AG04450 (cell line): ENCODE data around the gene ENTR1. TPM values are rescaled to one million over a fixed set of nuclear protein-coding genes. Genes with fewer than 3 reads are reported as not detected.

Experiments used
- CTCF ChIA-PET: fragments of 300-600, 350-600 bp; formaldehyde crosslinking; extraction: SDS; loops from one replicate; lab custom pipeline; 2022; ENCODE audit warnings: antibody characterized with exemption, inconsistent platforms; lab: Charles Lee
- POLR2A ChIA-PET: fragments of 350-600 bp; formaldehyde crosslinking; extraction: SDS; loops from one replicate; lab custom pipeline; 2021; ENCODE audit warnings: antibody characterized with exemption, inconsistent platforms; lab: Yijun Ruan, JAX
- DNase-seq: peaks from one replicate; pipeline ENCODE4 v3.0.0-alpha.2; 2011; ENCODE audit warnings: low read depth, low spot score
- H3K27ac ChIP-seq: one replicate; pipeline ENCODE4 v1.5.1; 2012; ENCODE audit warnings: low read depth, low read length, control low read depth
- H3K27me3 ChIP-seq: one replicate; pipeline ENCODE4 v1.6.0; 2012; ENCODE audit warnings: low read length; ENCODE audit not compliant: control insufficient read depth, insufficient read depth
- H3K4me3 ChIP-seq: 2 replicates; pipeline ENCODE4 v1.5.1; 2011; ENCODE audit warnings: mild to moderate bottlenecking, low read depth, low read length, control low read depth
- H3K9me3 ChIP-seq: 2 replicates; pipeline ENCODE4 v1.5.1; 2012; ENCODE audit warnings: low read length; ENCODE audit not compliant: control insufficient read depth, insufficient read depth
- CTCF ChIP-seq: IDR thresholded peaks from 2 replicates; pipeline ENCODE4 v1.5.1; 2011; ENCODE audit warnings: low read depth, low read length, control low read depth, inconsistent platforms
- polyA plus RNA-seq: library from polyadenylated mRNA; depleted of rRNA; stranded (reverse); fragments of >200 nt; gene quantifications from 2 replicates; pipeline ENCODE4 v1.2.3, GENCODE V29; 2011; rRNA removed

Gene ENTR1
- polyA plus RNA-seq, 1 experiment = 31.5 TPM

- no peaks in the 10 kb centered on the region; the same call in 1 of the 2 replicates for H3K9me3 ChIP-seq
- DNase-seq = no peak
- peak overlapping the region; percentile 31 for H3K27ac ChIP-seq
- H3K27me3 ChIP-seq = no peaks in the 10 kb centered on the region
- ChIA-PET POLR2A (interaction anchor here (0.7 kb wide), 1 partner anchor 10 kb away, joined by 3 read pairs; the partner anchor contains the start of gene DNLZ), CTCF (no interaction called here)
- no peak for TF ChIP-seq CTCF
- no peak overlapping the region for H3K4me3 ChIP-seq
Measured at GRCh38 chr9:136352682-136353081, 57.7 kb downstream of the ENTR1 start.

Other genes starting within 250 kb of the ENTR1 start
- gene LHX3, start 205.5 kb downstream of the ENTR1 start, polyA plus RNA-seq = not detected in 2 replicates
- 12.8 and 14.7 TPM in 2 replicates for gene QSOX2, start 164.8 kb downstream of the ENTR1 start, polyA plus RNA-seq
- not detected in 2 replicates for gene CCDC187, start 106.5 kb downstream of the ENTR1 start, polyA plus RNA-seq
- 22.5 and 32.8 TPM in 2 replicates for gene GPSM1, start 83.1 kb downstream of the ENTR1 start, polyA plus RNA-seq
- gene DNLZ, start 46.9 kb downstream of the ENTR1 start, polyA plus RNA-seq = 3.7 and 4.7 TPM in 2 replicates
- gene CARD9, start 36.9 kb downstream of the ENTR1 start, polyA plus RNA-seq = 0.63 and 0.93 TPM in 2 replicates
- gene SNAPC4, start 10.4 kb downstream of the ENTR1 start, polyA plus RNA-seq = 2.2 and 2.4 TPM in 2 replicates
- 53.8 and 65.8 TPM in 2 replicates for gene PMPCA, start within 50 bp of the ENTR1 start, polyA plus RNA-seq
- 4.3 and 5.2 TPM in 2 replicates for gene INPP5E, start 29.2 kb upstream of the ENTR1 start, polyA plus RNA-seq
- gene SEC16A, start 72.4 kb upstream of the ENTR1 start, polyA plus RNA-seq = 23.2 and 30.7 TPM in 2 replicates
- 0.89 and 1.7 TPM in 2 replicates for gene NOTCH1, start 135.4 kb upstream of the ENTR1 start, polyA plus RNA-seq